COLO668 (cell line): ENCODE measurements around the gene TMEM140.

Source experiments
- DNase-seq: peaks from one replicate; lab custom pipeline; 2025; ENCODE audit not compliant: unreplicated experiment; lab: John Stamatoyannopoulos, UW

The TMEM140 gene

DNA sequence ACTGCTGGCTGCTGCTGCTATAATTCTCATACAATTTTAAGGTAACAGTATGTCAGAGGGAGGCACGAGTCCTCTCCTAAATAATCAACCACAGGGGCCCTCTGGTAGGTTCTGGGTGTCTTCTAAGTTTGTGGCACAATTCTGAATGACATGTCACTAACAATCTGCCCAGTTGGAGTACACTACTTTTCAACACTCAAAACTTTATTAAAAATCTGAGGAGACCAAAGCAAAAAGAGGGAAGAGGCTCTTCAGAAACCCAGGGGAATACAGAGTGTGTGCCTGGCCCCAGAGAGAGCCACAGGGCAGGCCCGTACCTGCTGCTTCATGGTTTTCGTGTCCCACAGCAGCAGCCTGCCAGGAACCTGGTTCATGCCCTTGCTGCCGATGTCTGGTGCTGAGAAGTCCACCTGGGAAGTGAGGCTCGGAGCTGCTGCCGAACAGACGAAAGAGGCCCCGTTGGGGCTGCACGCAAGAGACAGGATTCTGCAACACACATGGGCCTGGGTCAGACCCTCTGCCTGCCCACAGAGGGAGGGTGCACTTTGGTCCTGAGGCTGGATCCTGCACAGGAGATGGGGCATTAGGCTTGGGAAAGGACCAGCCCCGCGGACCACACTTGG, 45.2 kb downstream of the TMEM140 start:
- no peak for DNase-seq

DNA sequence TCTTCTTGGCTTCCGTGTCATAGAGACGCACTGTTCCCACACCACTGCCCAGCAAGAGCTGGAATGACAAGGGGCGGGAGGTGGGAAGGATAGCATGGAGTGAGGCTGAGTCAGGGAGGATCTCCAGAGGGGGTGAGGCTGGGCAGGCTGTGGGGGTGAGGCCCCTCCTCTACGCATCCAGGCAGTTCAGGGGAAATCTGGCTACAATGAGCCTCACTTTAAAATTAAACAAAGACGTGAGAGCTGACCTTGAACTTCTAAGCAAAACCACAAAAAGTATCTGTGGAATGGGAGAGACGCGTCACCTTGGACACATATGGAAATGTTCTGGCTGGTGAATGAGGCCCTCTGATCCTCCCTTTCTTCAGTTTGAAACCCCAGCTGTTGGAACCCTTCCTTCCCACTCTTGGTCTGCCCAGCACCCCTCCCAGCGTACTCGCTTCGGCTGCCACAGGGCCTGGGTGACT, 45.8 kb downstream of the TMEM140 start:
- DNase-seq = no peak

DNA sequence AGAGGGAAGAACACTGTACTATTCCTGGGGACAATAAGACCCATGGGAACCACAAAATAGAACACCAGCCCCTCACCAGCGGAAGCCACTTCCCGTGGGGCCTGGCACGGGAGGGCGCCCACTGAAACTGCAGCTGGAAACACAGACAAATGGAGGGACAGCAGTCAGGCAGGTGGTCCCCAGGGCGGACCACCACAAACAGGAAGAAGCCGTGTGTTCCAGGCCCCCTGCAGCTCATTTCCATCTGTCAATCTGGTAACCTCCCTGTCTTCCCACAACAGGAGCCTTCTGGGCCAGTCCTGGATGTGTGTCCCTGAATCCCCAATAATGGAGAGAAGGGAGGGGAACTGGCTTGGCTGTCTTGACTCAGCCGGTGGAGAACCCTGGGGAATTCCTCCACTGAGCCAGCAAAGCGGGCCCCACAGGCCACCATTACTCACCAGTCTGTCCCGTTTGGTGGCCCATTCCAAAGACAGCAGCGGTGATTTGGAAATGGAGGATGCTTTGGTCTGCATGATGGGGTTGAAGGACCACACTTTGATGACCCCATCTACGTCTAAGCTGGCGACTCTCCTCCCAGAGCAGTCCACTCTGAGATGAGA, 46.7 kb downstream of the TMEM140 start:
- DNase-seq = no peak

DNA sequence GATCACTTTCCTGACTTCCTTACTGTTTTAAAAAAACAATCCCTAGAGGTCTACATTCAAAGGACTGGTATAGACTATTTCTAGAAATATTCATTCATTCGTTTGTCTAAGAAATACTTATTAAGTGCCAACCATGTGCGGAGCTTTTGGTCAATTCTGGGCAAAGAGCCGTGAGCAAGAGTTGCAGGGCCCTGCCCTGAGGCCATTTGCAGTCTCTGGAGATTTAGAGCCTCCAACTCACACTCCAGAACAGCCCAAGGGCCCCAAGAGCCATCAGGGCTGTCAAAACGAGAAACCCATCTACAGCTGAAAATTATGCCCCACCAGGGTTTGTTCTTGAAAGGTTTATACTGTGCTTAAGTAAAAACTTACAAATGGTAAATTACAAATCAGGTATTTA, 47.3 kb downstream of the TMEM140 start:
- no peak for DNase-seq

DNA sequence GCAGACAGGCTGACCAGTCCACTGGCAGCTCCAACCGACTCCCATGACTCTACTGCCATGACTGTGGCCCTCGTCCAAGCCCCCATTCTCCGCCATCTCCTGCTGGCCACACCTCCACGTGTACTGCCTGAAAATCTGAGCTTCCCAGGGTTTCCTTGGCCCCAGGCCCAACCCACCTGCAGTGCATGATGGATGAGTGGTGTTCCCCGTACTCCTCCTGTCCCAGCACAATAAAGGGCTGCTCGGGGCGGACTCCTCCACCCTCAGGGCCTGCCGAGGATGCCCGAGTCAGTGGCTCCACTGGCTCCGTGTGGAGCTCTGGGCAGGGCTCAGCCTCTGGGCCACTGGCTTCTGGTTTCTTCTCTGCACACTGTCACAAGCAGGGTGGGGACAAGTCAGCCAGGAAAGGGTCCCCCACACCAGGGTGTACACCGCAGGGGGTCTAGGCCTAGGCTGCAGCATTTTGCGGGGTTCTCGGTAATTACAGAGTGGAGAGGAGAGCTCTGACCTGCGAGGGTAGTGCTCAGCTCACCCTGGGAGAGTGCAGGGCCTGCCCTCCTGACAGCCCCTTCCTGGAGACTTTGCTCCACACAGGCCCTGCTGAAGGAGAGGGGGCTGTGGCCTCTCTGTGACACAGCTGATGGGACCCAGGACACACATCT, 48.2 kb downstream of the TMEM140 start:
- no peak for DNase-seq

DNA sequence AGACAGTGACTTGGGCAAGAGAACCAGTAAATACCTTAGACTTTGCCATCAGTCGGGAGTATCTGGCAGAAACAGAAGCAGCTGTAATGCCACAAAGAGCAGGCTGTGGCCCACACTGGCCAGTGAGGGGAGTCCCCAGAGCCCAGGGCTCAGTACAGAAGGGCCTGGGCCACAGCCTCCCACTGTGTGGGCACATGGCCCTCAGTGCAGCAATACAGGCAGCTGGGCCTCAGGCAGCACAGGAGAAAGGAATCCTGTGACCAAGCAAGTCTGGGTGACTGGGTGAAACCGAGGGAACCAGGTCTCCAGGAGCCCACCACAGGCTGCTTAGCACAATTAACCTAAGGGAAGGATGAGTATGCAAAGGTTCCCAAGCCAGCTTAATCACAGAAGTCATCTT, 49.5 kb downstream of the TMEM140 start:
- no peak for DNase-seq

DNA sequence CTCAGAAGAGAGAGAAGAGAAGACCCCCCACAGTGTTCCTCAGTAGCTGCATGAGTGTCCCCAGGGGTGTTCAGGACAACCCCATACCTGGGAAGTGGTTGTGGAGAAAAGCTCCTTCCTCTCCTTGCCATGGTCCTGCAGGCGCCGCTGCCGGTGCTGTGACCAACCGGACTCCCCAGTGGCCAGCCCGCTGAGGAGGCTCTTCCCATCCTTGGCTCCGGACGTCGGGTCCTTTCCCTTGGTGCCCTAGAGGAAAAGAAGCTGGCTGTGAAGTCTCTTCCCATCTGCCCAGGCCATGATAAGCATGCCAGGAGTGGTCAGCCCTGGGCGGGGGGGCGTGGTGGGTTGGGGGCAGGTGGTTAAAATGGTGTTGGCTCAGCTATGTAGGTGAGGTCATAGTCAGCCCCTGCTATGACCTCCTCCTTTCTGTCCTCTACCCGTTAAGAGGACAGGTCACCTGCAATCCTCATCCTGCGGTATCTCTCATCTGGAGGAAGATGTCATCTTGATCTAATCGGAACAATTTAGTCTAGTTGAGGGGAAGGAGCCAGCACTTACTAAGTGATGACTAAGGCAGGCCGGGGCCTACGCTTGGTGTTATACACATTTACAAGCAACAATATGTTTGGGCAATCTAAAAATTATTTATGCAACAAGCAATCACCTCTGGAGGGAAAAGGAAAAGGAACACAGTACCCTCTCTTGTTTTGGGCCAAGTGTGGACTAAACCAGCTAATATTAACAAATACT, 50.2 kb downstream of the TMEM140 start:
- DNase-seq = no peak

DNA sequence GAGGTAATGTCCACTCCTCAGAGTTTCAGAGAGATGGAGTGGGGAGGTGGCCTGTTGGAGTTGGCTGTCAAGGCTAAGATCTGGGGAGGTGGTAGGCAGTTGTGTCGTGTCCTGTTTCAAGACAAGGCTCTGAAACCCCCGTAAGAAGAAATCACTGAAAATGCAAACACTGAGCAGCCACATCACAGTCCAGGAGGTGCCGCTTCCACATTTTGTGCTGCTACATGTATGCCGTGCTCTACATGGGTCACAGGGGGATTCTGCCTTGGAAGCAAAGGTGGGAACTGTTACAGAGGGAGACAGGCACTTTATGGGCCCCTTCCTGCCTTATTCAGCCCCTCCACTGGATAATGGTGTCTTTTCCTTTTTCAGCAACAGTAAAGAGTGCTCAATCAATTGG, 51.6 kb downstream of the TMEM140 start:
- no peak for DNase-seq

DNA sequence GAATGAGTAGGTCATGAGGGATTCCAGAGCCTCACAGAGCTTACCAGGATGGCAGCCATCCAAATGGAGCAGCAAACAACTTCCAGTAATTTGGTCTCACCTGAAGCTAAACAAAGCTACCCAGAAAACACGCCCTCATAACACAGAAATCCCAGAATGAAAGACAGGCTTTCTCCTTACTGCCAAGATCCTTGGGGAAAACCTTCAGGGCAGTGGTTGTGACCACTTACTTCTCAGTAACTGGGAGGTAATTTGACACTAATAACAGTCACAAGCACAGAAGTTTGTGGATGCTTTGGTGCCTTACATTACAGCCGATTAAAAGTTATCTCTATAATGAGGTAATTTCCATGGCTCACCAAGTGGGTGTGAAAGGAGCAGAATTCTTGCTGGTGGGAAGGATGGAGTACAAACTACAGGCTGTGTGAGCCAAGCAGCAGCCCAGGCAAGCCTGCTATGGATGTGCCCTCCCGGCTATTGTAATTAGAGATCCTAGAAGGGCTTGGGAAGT, 53.0 kb downstream of the TMEM140 start:
- DNase-seq = no peak

DNA sequence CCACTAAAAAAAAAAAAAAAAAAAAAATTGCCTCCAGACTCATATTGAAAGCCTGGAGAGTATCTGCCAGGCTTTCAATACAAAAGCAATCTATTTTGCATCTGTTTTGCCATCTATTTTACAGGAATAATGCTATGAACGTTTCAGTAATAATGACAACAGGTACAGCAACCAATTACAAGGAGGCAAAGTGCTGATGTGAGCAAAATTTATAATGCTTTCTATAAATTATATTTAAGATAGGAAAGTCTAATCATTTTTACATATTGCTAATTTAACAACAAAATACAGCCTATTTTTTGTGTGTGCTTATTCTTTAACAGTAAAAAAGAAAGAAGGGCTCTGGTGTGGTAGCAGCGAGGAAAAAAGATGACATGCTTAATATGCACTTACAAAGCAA, 53.5 kb downstream of the TMEM140 start:
- DNase-seq = no peak

DNA sequence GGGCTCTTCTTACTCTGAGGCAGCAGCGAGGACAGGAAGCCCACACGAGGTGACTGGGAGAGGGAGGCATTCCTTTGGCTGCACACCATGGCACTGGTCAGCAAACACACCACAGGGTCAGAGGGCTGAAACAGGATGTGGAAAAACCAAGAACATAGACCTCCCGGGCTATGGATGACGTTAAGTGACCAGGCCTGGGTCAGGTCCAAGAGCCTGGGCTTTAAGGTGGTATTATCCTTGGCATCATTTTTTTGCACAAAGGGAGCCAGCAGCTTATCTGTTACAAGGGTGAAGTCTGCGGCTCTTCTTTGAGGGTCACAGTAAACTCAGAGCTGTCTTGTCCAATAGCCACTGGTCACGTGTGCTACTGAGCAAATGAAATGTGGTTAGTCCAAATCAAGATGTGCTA, 56.5 kb downstream of the TMEM140 start:
- DNase-seq = no peak

DNA sequence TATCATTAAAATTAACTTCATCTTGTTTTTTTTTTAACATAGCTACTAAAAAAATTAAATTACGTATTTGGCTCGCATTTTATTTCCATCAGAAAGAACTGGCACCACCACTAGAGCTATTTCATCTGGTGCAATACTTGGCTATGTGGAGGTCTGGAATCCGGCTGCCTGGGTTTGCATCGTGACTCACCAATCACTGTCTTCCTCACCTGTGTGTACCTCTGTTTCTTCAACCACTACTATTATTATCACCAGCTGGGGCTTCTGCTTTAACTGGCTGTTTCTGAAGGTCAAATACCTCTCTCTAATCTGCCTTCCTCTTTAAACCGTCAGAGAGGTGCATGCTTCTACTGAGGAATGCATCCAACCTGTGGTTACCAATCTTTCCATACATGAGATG, 57.0 kb downstream of the TMEM140 start:
- DNase-seq = no peak

DNA sequence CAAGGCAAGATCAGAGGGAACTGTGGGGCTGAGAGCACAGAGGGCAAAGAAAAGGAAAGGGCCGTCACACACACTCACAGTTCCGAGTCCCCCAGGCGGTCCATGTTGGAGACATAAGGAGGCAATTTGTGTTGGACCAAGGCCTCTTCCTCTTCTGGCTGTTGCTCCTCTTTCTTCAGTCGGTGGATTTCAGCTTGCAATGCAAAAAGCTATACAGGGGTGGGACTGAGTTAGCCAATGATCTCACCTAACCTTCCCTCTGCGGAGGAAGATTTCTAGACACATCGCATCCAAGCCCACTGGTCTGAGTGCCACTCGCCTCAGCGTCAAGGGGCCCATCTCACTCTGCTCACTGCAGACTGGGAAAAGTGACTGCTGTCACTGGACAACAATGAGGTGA, 58.0 kb downstream of the TMEM140 start:
- no peak for DNase-seq

DNA sequence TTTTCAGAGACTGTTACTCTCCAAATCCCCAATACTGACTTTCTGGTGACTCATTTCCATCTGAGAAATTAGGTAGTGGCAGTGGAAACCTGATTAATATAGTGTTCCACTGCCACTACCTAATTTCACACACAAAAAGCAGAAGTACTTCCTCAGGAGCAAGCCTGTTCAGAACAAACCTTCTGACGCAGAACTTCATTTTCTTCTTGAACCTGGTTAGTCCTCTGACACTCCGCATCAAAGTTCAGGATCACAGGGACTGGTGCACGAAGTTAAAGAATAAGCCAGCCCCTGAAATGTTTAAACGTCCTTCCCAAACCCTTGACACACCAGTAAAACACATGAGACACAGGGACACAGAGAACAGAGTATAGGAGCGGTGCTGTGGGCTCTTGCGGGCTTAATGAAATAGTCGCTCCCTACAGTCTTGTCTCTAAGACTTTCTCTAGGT, 59.1 kb downstream of the TMEM140 start:
- no peak for DNase-seq

DNA sequence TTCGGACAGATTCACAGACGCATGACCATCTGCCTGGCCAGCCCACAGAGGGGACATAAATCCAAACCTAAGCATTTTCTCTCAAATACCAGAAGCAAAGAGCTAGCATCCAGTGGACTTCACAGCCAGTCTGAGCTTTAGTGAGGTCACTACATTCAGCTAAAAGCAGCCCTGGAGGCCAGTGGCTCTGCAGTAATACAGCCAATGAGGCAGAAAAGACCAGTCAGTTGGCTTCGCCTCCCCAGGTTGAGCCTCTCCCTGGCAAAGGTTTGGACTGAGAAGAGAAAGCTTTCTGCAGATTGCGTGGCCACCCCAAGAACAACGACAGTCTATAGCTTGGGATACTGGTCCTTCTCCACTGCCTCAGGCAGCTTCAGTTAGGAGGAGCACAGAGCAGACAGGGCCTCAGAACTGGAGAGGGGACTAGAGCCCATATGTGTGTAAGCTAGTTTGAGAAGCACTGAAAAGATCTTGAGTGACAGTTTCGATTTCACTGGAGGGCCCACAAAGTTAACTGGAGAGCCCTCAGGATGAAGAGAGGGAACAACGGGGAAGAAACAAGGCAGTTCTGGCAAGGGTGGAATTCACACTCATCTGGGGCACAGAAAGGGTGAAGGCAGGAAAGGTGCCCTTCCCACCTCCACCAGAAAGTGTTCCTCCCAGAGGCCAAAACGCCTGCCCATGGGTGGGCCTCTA, 59.7 kb downstream of the TMEM140 start:
- no peak for DNase-seq

DNA sequence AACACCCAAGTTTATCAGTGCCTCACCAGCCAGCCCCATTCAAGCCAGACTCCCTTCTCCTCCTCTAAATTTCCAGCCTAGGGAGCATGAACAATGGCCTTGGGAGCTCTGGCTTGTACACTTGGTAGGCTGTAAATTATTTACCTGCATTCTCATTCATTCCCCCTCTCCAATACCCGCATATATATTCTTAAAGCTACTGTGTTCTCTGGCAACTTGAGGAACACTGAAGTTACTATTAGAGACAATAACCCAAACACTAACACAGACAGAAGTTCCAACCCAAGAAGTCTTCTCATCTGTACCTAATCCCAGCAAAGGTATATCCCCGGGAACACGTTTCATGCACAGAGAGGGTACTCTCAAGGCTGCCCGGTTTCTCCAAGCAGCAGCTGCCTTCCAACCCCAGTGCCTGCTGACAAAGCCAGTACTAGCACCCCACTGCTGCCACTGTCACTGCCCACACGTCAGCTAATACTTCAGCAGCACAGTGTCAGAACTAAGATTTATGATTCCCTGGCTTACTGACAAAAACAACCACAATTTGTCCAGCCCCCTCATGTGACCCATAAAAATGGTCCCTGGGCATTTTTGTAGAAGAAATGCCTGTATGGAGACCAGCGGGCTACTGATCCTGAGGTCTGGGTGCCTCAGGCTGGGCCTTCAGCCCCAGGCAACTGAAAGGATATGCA, 60.4 kb downstream of the TMEM140 start:
- DNase-seq = no peak

DNA sequence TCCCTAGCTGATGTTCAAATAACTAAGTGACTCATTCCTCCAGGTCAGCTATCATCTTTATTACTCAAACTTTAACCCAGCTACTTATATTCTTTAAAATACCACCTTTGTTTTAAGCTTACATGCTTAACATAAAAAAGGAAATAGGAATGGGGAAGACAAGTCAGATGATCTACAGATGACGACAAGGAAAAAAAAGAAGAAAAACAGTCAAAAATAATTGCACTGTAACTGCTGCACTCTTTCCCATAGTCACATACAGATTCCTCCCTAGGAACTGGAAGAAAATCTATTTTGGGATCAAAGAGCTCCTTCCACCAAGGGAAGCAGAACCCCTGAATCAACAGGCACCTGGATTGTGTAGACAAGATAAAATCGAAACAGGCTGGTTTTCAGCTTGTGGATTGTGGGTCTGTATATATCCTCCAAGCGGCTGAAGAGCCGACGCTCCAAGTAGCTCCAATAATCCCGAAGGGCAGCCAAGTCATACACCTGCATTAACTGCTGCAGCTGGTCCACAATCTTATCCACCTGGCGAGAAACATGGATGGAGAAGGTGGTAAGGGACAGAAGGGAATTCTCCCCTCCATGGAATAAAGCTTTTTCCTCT, 61.5 kb downstream of the TMEM140 start:
- DNase-seq = no peak

DNA sequence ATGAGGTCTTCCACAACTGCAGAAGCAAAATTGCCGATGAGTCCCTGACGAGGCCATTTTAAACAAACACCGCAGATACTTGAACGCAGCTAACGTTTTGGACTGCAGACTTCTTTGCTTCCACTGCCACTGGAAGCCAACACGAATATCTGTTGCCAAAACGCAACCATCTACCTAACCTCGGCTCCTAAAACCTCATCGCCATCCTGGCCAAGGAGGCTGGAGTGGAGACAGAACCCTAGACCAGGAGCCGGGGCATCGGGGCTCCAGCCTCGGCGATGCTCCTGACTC, 63.0 kb downstream of the TMEM140 start:
- DNase-seq = no peak

DNA sequence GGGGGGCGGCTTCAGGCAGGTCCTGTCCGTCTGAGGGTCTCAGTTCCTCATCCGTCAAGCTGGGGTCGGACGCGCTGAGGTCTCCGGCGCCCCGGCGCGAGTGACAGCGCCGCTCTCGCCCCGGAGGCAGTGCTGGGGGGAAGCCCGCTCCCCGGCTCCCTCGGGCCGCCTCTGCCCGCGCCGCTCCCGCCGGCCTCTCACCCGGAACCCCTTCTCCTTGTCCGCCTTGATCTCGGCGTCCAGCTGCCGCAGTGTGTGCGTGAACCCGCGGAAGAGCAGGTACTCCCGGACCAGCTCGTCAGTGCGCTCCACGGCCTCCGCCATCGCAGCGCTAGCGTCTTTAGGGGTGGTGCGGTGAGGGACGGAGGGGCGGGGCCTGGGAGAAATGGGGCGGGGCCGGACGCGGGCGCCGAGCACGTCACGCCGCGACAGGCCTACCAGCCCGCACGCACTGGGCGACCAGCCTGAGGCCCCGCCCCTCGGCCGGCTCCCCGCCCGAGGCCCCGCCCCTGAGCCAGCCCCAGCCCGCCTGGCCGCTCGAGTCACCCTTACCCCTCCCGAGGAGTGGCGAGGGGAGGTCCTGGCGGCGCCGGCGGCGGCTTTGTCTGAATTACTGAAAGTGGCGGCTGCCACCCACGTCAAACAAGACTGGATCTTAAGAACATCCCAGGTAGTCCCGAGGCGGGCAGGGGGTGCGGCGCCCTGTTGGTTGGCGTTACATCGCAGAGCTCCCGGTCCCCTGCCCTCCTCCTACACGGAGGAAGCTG, 63.5 kb downstream of the TMEM140 start, which contains the start of gene WDR91:
Gene WDR91 (minus strand): TSS at position 348 of the 767 bp plus-strand sequence. CDS start 24 bp downstream, at position 324.
- peak; percentile 94 for DNase-seq
